ENCODE results near the gene HIVEP2. TPM values are rescaled to one million over a fixed set of nuclear protein-coding genes. Genes with fewer than 3 reads are reported as not detected.

Gene HIVEP2
- total RNA-seq, 1 donor from 2014 or later = 7.9 TPM

- H3K36me3 ChIP-seq (ENCODE audit: control insufficient read depth, insufficient read depth, low read length) = no peaks in the 10 kb centered on the region
- DNase-seq (ENCODE audit: low read depth) (no peak), FAIRE-seq (no peak)
- no peak overlapping the region for H3K4me3 ChIP-seq (ENCODE audit: low read depth, low read length)
- TF ChIP-seq CTCF (IDR thresholded peaks at IDR 0.05; ENCODE audit: insufficient read depth, low read length, severe bottlenecking) = no peak
- no peaks in the 10 kb centered on the region for H3K27me3 ChIP-seq (ENCODE audit: control insufficient read depth, insufficient read depth, low read length)
Observed at GRCh38 chr6:142880201-142880600, 64.8 kb downstream of the HIVEP2 start.

- no peak for TF ChIP-seq CTCF (IDR thresholded peaks at IDR 0.05; ENCODE audit: insufficient read depth, low read length, severe bottlenecking)
- no peaks in the 10 kb centered on the region for H3K36me3 ChIP-seq (ENCODE audit: control insufficient read depth, insufficient read depth, low read length)
- DNase-seq (ENCODE audit: low read depth) (no peak), FAIRE-seq (no peak)
- no peaks in the 10 kb centered on the region for H3K27me3 ChIP-seq (ENCODE audit: control insufficient read depth, insufficient read depth, low read length)
- H3K4me3 ChIP-seq (ENCODE audit: low read depth, low read length) = no peak overlapping the region
Observed at GRCh38 chr6:142879527-142879926, 65.4 kb downstream of the HIVEP2 start.

- H3K36me3 ChIP-seq (ENCODE audit: control insufficient read depth, insufficient read depth, low read length) = no peaks in the 10 kb centered on the region
- DNase-seq (ENCODE audit: low read depth) (no peak), FAIRE-seq (no peak)
- TF ChIP-seq CTCF (IDR thresholded peaks at IDR 0.05; ENCODE audit: insufficient read depth, low read length, severe bottlenecking) = no peak
- no peak overlapping the region for H3K4me3 ChIP-seq (ENCODE audit: low read depth, low read length)
- H3K27me3 ChIP-seq (ENCODE audit: control insufficient read depth, insufficient read depth, low read length) = no peaks in the 10 kb centered on the region
Observed at GRCh38 chr6:142879076-142879475, 65.9 kb downstream of the HIVEP2 start.

GRCh38 chr6:142878407-142878806 is 66.6 kb downstream of the HIVEP2 start:
- Histone ChIP-seq H3K27me3 (ENCODE audit: control insufficient read depth, insufficient read depth, low read length) (no peaks in the 10 kb centered on the region), H3K4me3 (ENCODE audit: low read depth, low read length) (no peak overlapping the region), H3K36me3 (ENCODE audit: control insufficient read depth, insufficient read depth, low read length) (no peaks in the 10 kb centered on the region)
- TF ChIP-seq CTCF (IDR thresholded peaks at IDR 0.05; ENCODE audit: insufficient read depth, low read length, severe bottlenecking) = no peak
- FAIRE-seq = peak; percentile 40
- DNase-seq (ENCODE audit: low read depth) = no peak

GRCh38 chr6:142874676-142875075 is 70.3 kb downstream of the HIVEP2 start:
- no peak for FAIRE-seq

More at GRCh38 chr6:142874676-142875075, 70.3 kb downstream of the HIVEP2 start:
- Histone ChIP-seq H3K27me3 (ENCODE audit: control insufficient read depth, insufficient read depth, low read length) (no peaks in the 10 kb centered on the region), H3K4me3 (ENCODE audit: low read depth, low read length) (no peak overlapping the region), H3K36me3 (ENCODE audit: control insufficient read depth, insufficient read depth, low read length) (no peaks in the 10 kb centered on the region)
- no peak for TF ChIP-seq CTCF (IDR thresholded peaks at IDR 0.05; ENCODE audit: insufficient read depth, low read length, severe bottlenecking)
- peak; percentile 33 for DNase-seq (ENCODE audit: low read depth)

All from bronchial epithelial cell (primary cell).